K562 (cell line): ENCODE data around the gene DRC3. TPM values are rescaled to one million over a fixed set of nuclear protein-coding genes. Genes with fewer than 3 reads are reported as not detected.

Experiments
- ATAC-seq: fragments of 200-7000 bp; cut with Tn5 transposase; 3 replicates; pipeline ENCODE4 v1.9.1; 2020; ENCODE audit warnings: moderate library complexity
- BruUV-seq: library from RNA; stranded (reverse); fragments of 400-500 nt; replicated peaks from 2 replicates; lab custom pipeline; 2021; lab: Mats Ljungman, UMichigan
- CTCF ChIA-PET: fragments of 300-600 bp; formaldehyde crosslinking; extraction: SDS; loops from one replicate; lab custom pipeline; 2021; ENCODE audit warnings: low intra/inter-chr PET ratio; lab: Yijun Ruan, JAX
- POLR2A ChIA-PET: fragments of 300-600, 350-650 bp; sonication (Branson Sonifier 250); formaldehyde crosslinking; extraction: SDS; loops from one replicate; lab custom pipeline; 2021; ENCODE audit warnings: antibody characterized with exemption, inconsistent platforms; lab: Yijun Ruan, JAX
- DNase-seq, 4 experiments: peaks; one replicate each; pipeline versions ENCODE4 v3.0.0 to v3.0.0-alpha.2; 2011 to 2018; ENCODE audit warnings: low spot score in 3 of 4, mixed read lengths in 3 of 4; ENCODE audit errors: extremely low read depth in 1 of 4
- FAIRE-seq: peaks from 2 replicates; lab custom pipeline; 2011; peaks lifted over from hg19 to GRCh38; lab: Jason Lieb, UNC
- H2AFZ ChIP-seq: 2 replicates; pipeline ENCODE4 v1.6.0; 2011; ENCODE audit warnings: low read depth, low read length, control low read depth, inconsistent platforms
- H3K27ac ChIP-seq: fragments of 200-600 bp; 3 replicates; pipeline ENCODE4 v1.8.0; 2011; ENCODE audit warnings: low read depth, mild to moderate bottlenecking, control low read depth, inconsistent platforms, low read length, moderate library complexity, mixed read lengths; ENCODE audit errors: extremely low read depth
- H3K27me3 ChIP-seq, 2 experiments: fragments of 300-600 bp in 1 of 2; 2 replicates in 1 of 2; 3 replicates in 1 of 2; pipeline versions ENCODE4 v1.6.0 to v1.8.0; 2011; ENCODE audit warnings: inconsistent platforms in 2 of 2, low read length in 2 of 2, mild to moderate bottlenecking in 1 of 2, mixed read lengths in 1 of 2, moderate library complexity in 1 of 2; ENCODE audit not compliant: control insufficient read depth in 2 of 2, insufficient read depth in 2 of 2
- H3K36me3 ChIP-seq: fragments of 300-600 bp; 3 replicates; pipeline ENCODE4 v1.8.0; 2011; ENCODE audit warnings: mild to moderate bottlenecking, low read length, inconsistent platforms; ENCODE audit not compliant: control insufficient read depth, insufficient read depth
- H3K4me1 ChIP-seq, 2 experiments: fragments of 200-600 bp in 1 of 2; replicated peaks in 1 of 2; 2 replicates in 1 of 2; 3 replicates in 1 of 2; pipeline versions ENCODE4 v1.5.1 to v1.8.0; 2011; ENCODE audit warnings: inconsistent platforms in 2 of 2, low read length in 2 of 2, mild to moderate bottlenecking in 1 of 2, mixed read lengths in 1 of 2, moderate library complexity in 1 of 2; ENCODE audit not compliant: control insufficient read depth in 2 of 2, insufficient read depth in 2 of 2
- H3K4me2 ChIP-seq: 2 replicates; pipeline ENCODE4 v1.6.1; 2011; ENCODE audit warnings: low read length, control low read depth, inconsistent platforms, mixed read lengths; ENCODE audit not compliant: insufficient read depth
- H3K4me3 ChIP-seq: fragments of 200-600 bp; sonication (generic), shearing (Covaris generic); 2 replicates; pipeline ENCODE4 v1.5.1; 2016; ENCODE audit warnings: control low read depth, inconsistent platforms
- H3K79me2 ChIP-seq: fragments of 200-600 bp; 3 replicates; pipeline ENCODE4 v1.8.0; 2011; ENCODE audit warnings: low read length, inconsistent platforms; ENCODE audit not compliant: control insufficient read depth, insufficient read depth
- H3K9ac ChIP-seq, 2 experiments: 2 replicates each; pipeline versions ENCODE4 v1.6.0 to v1.6.1; 2011; ENCODE audit warnings: low read depth in 2 of 2, low read length in 2 of 2, control low read depth in 1 of 2, inconsistent platforms in 1 of 2, mild to moderate bottlenecking in 1 of 2, mixed read lengths in 1 of 2; ENCODE audit not compliant: insufficient read depth in 1 of 2
- H3K9me1 ChIP-seq: one replicate; pipeline ENCODE4 v1.6.0; 2011; ENCODE audit warnings: inconsistent platforms, mild to moderate bottlenecking, low read length, moderate library complexity; ENCODE audit not compliant: control insufficient read depth, insufficient read depth
- H3K9me3 ChIP-seq: replicated peaks from 2 replicates; pipeline ENCODE4 v1.5.1; 2011; ENCODE audit warnings: low read depth, low read length, inconsistent platforms; ENCODE audit not compliant: control insufficient read depth, insufficient read depth
- H4K20me1 ChIP-seq: replicated peaks from 2 replicates; pipeline ENCODE4 v1.6.1; 2011; ENCODE audit warnings: low read length, inconsistent platforms, mixed read lengths; ENCODE audit not compliant: control insufficient read depth, insufficient read depth
- ELF1 ChIP-seq: fragments of 200-800 bp; sonication (Bioruptor generic); IDR thresholded peaks from 2 replicates; pipeline ENCODE4 v1.6.1; 2016; ENCODE audit warnings: missing genetic modification characterization, missing compliant biosample characterization
- FOS ChIP-seq: IDR thresholded peaks from 3 replicates; pipeline ENCODE4 v1.6.1; 2011; ENCODE audit not compliant: insufficient read length; ENCODE audit errors: extremely low read depth
- GABPA ChIP-seq: fragments of 200-800 bp; sonication (Bioruptor generic); conservative IDR thresholded peaks from 2 replicates; pipeline ENCODE4 v1.6.1; 2016; ENCODE audit warnings: low read depth, missing genetic modification characterization, missing compliant biosample characterization
- HNRNPLL ChIP-seq: fragments of 200-400 bp; formaldehyde crosslinking; IDR thresholded peaks from 2 replicates; pipeline ENCODE4 v1.6.1; 2017; ENCODE audit warnings: low read length, low read depth, mild to moderate bottlenecking; ENCODE audit not compliant: poor library complexity, severe bottlenecking
- KAT7 ChIP-seq: sonication (generic); formaldehyde crosslinking; IDR thresholded peaks from 2 replicates; pipeline ENCODE4 v1.8.0; 2022; ENCODE audit warnings: missing genetic modification reagents, mild to moderate bottlenecking, borderline replicate concordance
- MED1 ChIP-seq: sonication (generic); formaldehyde crosslinking; IDR thresholded peaks from 2 replicates; pipeline ENCODE4 v1.8.1; 2023; ENCODE audit warnings: missing genetic modification reagents, borderline replicate concordance
- NBN ChIP-seq: fragments of 450-650 bp; IDR thresholded peaks from 2 replicates; pipeline ENCODE4 v1.6.1; 2016; ENCODE audit warnings: low read depth, mild to moderate bottlenecking
- NCOR1 ChIP-seq: fragments of 450-650 bp; IDR thresholded peaks from 2 replicates; pipeline ENCODE4 v1.6.1; 2016; ENCODE audit warnings: mild to moderate bottlenecking, moderate library complexity
- NR1H2 ChIP-seq: sonication (generic); formaldehyde crosslinking; IDR thresholded peaks from 2 replicates; pipeline ENCODE4 v1.4.0; 2020; ENCODE audit warnings: mild to moderate bottlenecking, missing genetic modification reagents
- POLR2AphosphoS5 ChIP-seq: IDR thresholded peaks from 2 replicates; pipeline ENCODE4 v1.6.1; 2011; ENCODE audit warnings: mild to moderate bottlenecking, low read depth, low read length, moderate library complexity; ENCODE audit not compliant: control insufficient read depth, insufficient read depth
- PTBP1 ChIP-seq: fragments of 200-400 bp; formaldehyde crosslinking; IDR thresholded peaks from 2 replicates; pipeline ENCODE4 v1.6.1; 2017; ENCODE audit warnings: low read depth, low read length
- RBM34 ChIP-seq: fragments of 200-400 bp; formaldehyde crosslinking; IDR thresholded peaks from 2 replicates; pipeline ENCODE4 v1.6.1; 2018; ENCODE audit warnings: low read length, borderline replicate concordance; ENCODE audit not compliant: insufficient read depth
- SMAD3 ChIP-seq: fragments of 450-650 bp; formaldehyde crosslinking; conservative IDR thresholded peaks from 2 replicates; pipeline ENCODE4 v1.4.0; 2020; ENCODE audit warnings: mild to moderate bottlenecking
- U2AF2 ChIP-seq: fragments of 200-400 bp; formaldehyde crosslinking; optimal IDR thresholded peaks from 2 replicates; pipeline ENCODE3; 2017; ENCODE audit warnings: low read depth, mild to moderate bottlenecking, low read length
- ZFPM2 ChIP-seq: fragments of 250-450 bp; sonication (Bioruptor Pico); IDR thresholded peaks from 2 replicates; pipeline ENCODE4 v1.5.1; 2022; ENCODE audit warnings: mild to moderate bottlenecking
- ZKSCAN3 ChIP-seq: fragments of 250-450 bp; sonication (Bioruptor Pico); IDR thresholded peaks from 2 replicates; pipeline ENCODE4 v1.4.0; 2020
- ZNF212 ChIP-seq: fragments of 450-650 bp; formaldehyde crosslinking; IDR thresholded peaks from 2 replicates; pipeline ENCODE4 v1.4.0; 2020; ENCODE audit warnings: mild to moderate bottlenecking
- WGBS: fragments of 100-300 bp; shearing (Covaris generic); methylation state at CpG from one replicate; pipeline ENCODE4 v1.1.6; 2016; ENCODE audit warnings: low coverage, mixed read lengths; ENCODE audit not compliant: insufficient coverage; ENCODE audit errors: missing lambda C conversion rate; 5-methylcytosine and 5-hydroxymethylcytosine counted together
- in situ Hi-C: fragments of 300-500 bp; cut with MboI; formaldehyde crosslinking; loops from 4 replicates; pipeline ENCODE4 v1.15.0; 2018; ENCODE audit warnings: inconsistent platforms, mixed read lengths
- intact Hi-C: fragments of 100-400 bp; cut with micrococcal nuclease; formaldehyde crosslinking; loops from 2 replicates; pipeline ENCODE4 v1.14.2; 2022
- polyA plus RNA-seq, 8 experiments: library from polyadenylated mRNA; depleted of rRNA in 4 of 8; stranded (reverse) in 5 of 8; unstranded in 3 of 8; fragments of >200 nt; fragmentation: Nextera tagmentation in 2 of 8; fragmentation: Illumina TruSeq in 1 of 8; extraction: Ambion mirVana in 2 of 8; extraction: Trizol in 1 of 8; gene quantifications; 2 replicates each; pipeline versions ENCODE4 v1.2.1 to v1.2.3, GENCODE V29; 2011 to 2014; ENCODE audit warnings: inconsistent platforms in 1 of 8, missing spikeins in 1 of 8
- total RNA-seq, 7 experiments: library from RNA; depleted of rRNA in 6 of 7; stranded (reverse); fragments of >200 nt in 6 of 7; fragmentation: Illumina TruSeq in 2 of 7; extraction: Trizol in 2 of 7; gene quantifications; 2 replicates each; pipeline versions ENCODE4 v1.2.1 to v1.2.3, GENCODE V29; 2011 to 2021; ENCODE audit warnings: low replicate concordance in 1 of 7
- TF ChIP-seq, protein P1 (sequence below): sonication (generic); formaldehyde crosslinking; IDR thresholded peaks from 2 replicates; pipeline ENCODE4 v1.8.1; 2023; ENCODE audit warnings: mild to moderate bottlenecking, missing genetic modification reagents
- TF ChIP-seq, protein P2 (sequence below): fragments of 250-450 bp; sonication (Bioruptor Pico); IDR thresholded peaks from 2 replicates; pipeline ENCODE4 v1.4.0; 2020; ENCODE audit warnings: mild to moderate bottlenecking, moderate library complexity

The DRC3 gene
- total and polyA plus RNA-seq, 9 of the 15 experiments (the other 6 are each of a cell fraction or from before 2014, with no cell fraction given): 0.10 to 0.84 (median 0.30) TPM; not detected in 3

DNA sequence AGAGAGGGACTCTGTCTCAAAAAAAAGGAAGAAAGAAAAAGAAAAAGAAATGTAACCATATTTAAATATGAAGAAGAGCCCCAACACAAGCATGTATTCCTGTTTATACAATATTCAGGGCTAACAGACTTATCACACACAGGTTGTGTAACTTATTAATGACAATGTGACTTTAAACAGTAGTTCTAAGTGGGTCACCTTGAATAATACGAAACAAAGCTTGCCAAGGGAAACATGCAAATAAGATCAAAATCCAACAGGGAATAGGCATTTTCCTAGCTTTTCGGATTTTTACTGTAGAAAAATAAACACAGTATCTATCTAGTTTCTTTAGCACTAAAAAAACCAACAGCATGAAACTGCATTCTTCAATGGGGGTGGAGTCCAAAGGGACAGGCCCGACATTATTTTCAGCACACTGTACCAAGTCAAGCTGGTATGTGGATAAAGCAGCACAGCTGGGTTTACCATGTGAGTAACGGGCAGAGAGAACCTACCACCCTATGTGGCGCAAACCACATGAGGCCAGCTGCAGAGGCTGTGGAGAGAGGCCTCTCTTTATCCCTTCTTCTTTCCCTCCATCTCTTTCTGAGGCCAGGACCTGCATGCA lies 45.7 kb upstream of the DRC3 start:
- ATAC-seq: no peak
- no peak overlapping the region for H2AFZ ChIP-seq
- H3K79me2 ChIP-seq: no peaks in the 10 kb centered on the region
- no TSS peak for BruUV-seq
- in situ Hi-C loops (no loop called here), intact Hi-C loops (no loop called here)
- no peaks in the 10 kb centered on the region for H3K9me3 ChIP-seq
- no peak overlapping the region for H3K27ac ChIP-seq
- POLR2A ChIA-PET: interaction anchor here (1.1 kb wide), 1 partner anchor 13 kb away, joined by 4 read pairs; no protein-coding TSS in a partner anchor
- CTCF ChIA-PET: no interaction called here
- H3K9ac ChIP-seq: no peak overlapping the region
- H3K27me3 ChIP-seq: no peaks in the 10 kb centered on the region
- TF ChIP-seq RBM34: no peak
- no peak for TF ChIP-seq NBN
- no peak for TF ChIP-seq ZNF212 (CRISPR knock-in tag)
- no peak for TF ChIP-seq MED1 (CRISPR knock-in tag)
- TF ChIP-seq GABPA (tag): no peak
- TF ChIP-seq POLR2AphosphoS5: no peak
- no peak for TF ChIP-seq ELF1
- no peak for TF ChIP-seq FOS
- TF ChIP-seq SMAD3 (CRISPR knock-in tag): no peak
- TF ChIP-seq ZKSCAN3: no peak
- no peak for TF ChIP-seq HNRNPLL
- no peak for TF ChIP-seq U2AF2
- TF ChIP-seq, protein P1, sequence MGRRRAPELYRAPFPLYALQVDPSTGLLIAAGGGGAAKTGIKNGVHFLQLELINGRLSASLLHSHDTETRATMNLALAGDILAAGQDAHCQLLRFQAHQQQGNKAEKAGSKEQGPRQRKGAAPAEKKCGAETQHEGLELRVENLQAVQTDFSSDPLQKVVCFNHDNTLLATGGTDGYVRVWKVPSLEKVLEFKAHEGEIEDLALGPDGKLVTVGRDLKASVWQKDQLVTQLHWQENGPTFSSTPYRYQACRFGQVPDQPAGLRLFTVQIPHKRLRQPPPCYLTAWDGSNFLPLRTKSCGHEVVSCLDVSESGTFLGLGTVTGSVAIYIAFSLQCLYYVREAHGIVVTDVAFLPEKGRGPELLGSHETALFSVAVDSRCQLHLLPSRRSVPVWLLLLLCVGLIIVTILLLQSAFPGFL (CRISPR knock-in tag): no peak
- TF ChIP-seq, protein P2, sequence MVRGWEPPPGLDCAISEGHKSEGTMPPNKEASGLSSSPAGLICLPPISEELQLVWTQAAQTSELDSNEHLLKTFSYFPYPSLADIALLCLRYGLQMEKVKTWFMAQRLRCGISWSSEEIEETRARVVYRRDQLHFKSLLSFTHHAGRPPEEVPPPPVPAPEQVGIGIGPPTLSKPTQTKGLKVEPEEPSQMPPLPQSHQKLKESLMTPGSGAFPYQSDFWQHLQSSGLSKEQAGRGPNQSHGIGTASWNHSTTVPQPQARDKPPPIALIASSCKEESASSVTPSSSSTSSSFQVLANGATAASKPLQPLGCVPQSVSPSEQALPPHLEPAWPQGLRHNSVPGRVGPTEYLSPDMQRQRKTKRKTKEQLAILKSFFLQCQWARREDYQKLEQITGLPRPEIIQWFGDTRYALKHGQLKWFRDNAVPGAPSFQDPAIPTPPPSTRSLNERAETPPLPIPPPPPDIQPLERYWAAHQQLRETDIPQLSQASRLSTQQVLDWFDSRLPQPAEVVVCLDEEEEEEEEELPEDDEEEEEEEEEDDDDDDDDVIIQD (CRISPR knock-in tag): no peak
- TF ChIP-seq PTBP1: no peak
- TF ChIP-seq KAT7 (CRISPR knock-in tag): no peak
- TF ChIP-seq NR1H2 (CRISPR knock-in tag): no peak
- no peak for TF ChIP-seq ZFPM2 (CRISPR knock-in tag)
- TF ChIP-seq NCOR1: no peak
- TF ChIP-seq, all 486 proteins: peak for 0
- no peak overlapping the region for H3K4me3 ChIP-seq
- no peak for FAIRE-seq
- no peaks in the 10 kb centered on the region for H3K9me1 ChIP-seq
- no peaks in the 10 kb centered on the region; the same call in 1 of the 2 replicates for H4K20me1 ChIP-seq
- WGBS: 39% methylated on average over 4 of the region's 5 CpGs
- H3K36me3 ChIP-seq: no peaks in the 10 kb centered on the region
- H3K4me2 ChIP-seq: no peak overlapping the region
- DNase-seq: no peak
- peaks cover 5 to 19% of the 10 kb centered on the region in 2 experiments; a peak in 3 of 5 replicates for H3K4me1 ChIP-seq
